ENCODE results near the gene ZNF618. TPM values are rescaled to one million over a fixed set of nuclear protein-coding genes. Genes with fewer than 3 reads are reported as not detected.

The ZNF618 gene
- polyA plus RNA-seq, 1 of the 3 experiments (the other 2 are of a cell fraction) = 6.2 TPM

- peaks cover 4 to 9% of the 10 kb centered on the region in 2 experiments for H3K36me3 ChIP-seq (replicated peaks in 1 of 2; ENCODE audit: control insufficient read depth in 1 of 2, insufficient read depth in 2 of 2, low read length in 1 of 2)
- H3K4me1 ChIP-seq (ENCODE audit: control insufficient read depth in 1 of 2, insufficient read depth in 2 of 2, low read depth in 1 of 2, low read length in 1 of 2) = peaks cover 17 to 18% of the 10 kb centered on the region in 2 experiments
- H3K27ac ChIP-seq (ENCODE audit: low read depth in 2 of 2, low read length in 1 of 2) = no peak overlapping the region
- TF ChIP-seq, protein P1, sequence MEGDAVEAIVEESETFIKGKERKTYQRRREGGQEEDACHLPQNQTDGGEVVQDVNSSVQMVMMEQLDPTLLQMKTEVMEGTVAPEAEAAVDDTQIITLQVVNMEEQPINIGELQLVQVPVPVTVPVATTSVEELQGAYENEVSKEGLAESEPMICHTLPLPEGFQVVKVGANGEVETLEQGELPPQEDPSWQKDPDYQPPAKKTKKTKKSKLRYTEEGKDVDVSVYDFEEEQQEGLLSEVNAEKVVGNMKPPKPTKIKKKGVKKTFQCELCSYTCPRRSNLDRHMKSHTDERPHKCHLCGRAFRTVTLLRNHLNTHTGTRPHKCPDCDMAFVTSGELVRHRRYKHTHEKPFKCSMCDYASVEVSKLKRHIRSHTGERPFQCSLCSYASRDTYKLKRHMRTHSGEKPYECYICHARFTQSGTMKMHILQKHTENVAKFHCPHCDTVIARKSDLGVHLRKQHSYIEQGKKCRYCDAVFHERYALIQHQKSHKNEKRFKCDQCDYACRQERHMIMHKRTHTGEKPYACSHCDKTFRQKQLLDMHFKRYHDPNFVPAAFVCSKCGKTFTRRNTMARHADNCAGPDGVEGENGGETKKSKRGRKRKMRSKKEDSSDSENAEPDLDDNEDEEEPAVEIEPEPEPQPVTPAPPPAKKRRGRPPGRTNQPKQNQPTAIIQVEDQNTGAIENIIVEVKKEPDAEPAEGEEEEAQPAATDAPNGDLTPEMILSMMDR (IDR thresholded peaks at IDR 0.05) = no peak
- no peak for TF ChIP-seq SMC3 (IDR thresholded peaks at IDR 0.05; ENCODE audit: low read depth, low read length)
- TF ChIP-seq RAD21 (IDR thresholded peaks at IDR 0.05; ENCODE audit: low read length) = no peak
- no peak for TF ChIP-seq JUND (IDR thresholded peaks at IDR 0.05)
- no peak for TF ChIP-seq SIN3A (IDR thresholded peaks at IDR 0.05; ENCODE audit: borderline replicate concordance, low read depth, low read length)
- no peak for TF ChIP-seq RXRA (IDR thresholded peaks at IDR 0.05; ENCODE audit: borderline replicate concordance, low read depth)
- TF ChIP-seq RCOR1 (IDR thresholded peaks at IDR 0.05; ENCODE audit: low read length) = no peak
- TF ChIP-seq EZH2phosphoT487 (IDR thresholded peaks at IDR 0.05; ENCODE audit: borderline replicate concordance, low read depth) = no peak
- TF ChIP-seq MXI1 (IDR thresholded peaks at IDR 0.05; ENCODE audit: low read depth, low read length) = no peak
- TF ChIP-seq ELF1 (IDR thresholded peaks at IDR 0.05) = no peak
- TF ChIP-seq CHD2 (IDR thresholded peaks at IDR 0.05; ENCODE audit: low read length, partially characterized antibody) = no peak
- no peaks in the 10 kb centered on the region for H3K9me2 ChIP-seq
- no peaks in the 10 kb centered on the region for H3K27me3 ChIP-seq (ENCODE audit: insufficient read depth)
- peaks cover 4% of the 10 kb centered on the region for H3F3A ChIP-seq (replicated peaks; ENCODE audit: insufficient read depth)
- 99% methylated on average over 6 of the region's 7 CpGs for WGBS (ENCODE audit: low lambda C conversion rate)
- peaks cover 97% of the 10 kb centered on the region for H3K79me2 ChIP-seq (ENCODE audit: insufficient read depth)
- no peak for DNase-seq
- no peaks in the 10 kb centered on the region for H3K9me3 ChIP-seq
- no peak overlapping the region for H3K9ac ChIP-seq
- ChIA-PET POLR2A (no interaction called here), CTCF (interaction anchor here (0.8 to 1.1 kb wide), 2 partner anchors 7 to 15 kb away, joined by 3 read pairs; no protein-coding TSS in a partner anchor)
- H2AFZ ChIP-seq (ENCODE audit: low read depth) = no peak overlapping the region
- peaks cover 57% of the 10 kb centered on the region for H4K20me1 ChIP-seq (ENCODE audit: insufficient read depth)
- H3K4me2 ChIP-seq = no peak overlapping the region
- no peak overlapping the region for H3K4me3 ChIP-seq (ENCODE audit: low read depth in 2 of 2, low read length in 1 of 2)
Measured at GRCh38 chr9:113882636-113883164, 6.6 kb downstream of the ZNF618 start.

- peak overlapping the region in 1 of 2 experiments; percentile 28; a peak in 1 of 4 replicates for H3K27ac ChIP-seq (ENCODE audit: low read depth in 2 of 2, low read length in 1 of 2)
- WGBS (ENCODE audit: low lambda C conversion rate) = 92% methylated on average over 8 of the region's 8 CpGs
- peak overlapping the region; percentile 71 for H3K4me2 ChIP-seq
- no peak for DNase-seq
- peaks cover 54% of the 10 kb centered on the region for H4K20me1 ChIP-seq (ENCODE audit: insufficient read depth)
- H3K9me3 ChIP-seq = 0 out of 2 replicates have a peak, but pooled peaks cover 4% of the 10 kb centered on the region
- H3K4me1 ChIP-seq (ENCODE audit: control insufficient read depth in 1 of 2, insufficient read depth in 2 of 2, low read depth in 1 of 2, low read length in 1 of 2) = peaks cover 0 to 18% of the 10 kb centered on the region in 2 experiments; a peak in 2 of 4 replicates
- 0 out of 4 replicates have a peak overlapping the region, but pooled peaks of 1 of the 2 experiments have one; percentile 30 for H3K4me3 ChIP-seq (ENCODE audit: low read depth in 2 of 2, low read length in 1 of 2)
- TF ChIP-seq, protein P2, sequence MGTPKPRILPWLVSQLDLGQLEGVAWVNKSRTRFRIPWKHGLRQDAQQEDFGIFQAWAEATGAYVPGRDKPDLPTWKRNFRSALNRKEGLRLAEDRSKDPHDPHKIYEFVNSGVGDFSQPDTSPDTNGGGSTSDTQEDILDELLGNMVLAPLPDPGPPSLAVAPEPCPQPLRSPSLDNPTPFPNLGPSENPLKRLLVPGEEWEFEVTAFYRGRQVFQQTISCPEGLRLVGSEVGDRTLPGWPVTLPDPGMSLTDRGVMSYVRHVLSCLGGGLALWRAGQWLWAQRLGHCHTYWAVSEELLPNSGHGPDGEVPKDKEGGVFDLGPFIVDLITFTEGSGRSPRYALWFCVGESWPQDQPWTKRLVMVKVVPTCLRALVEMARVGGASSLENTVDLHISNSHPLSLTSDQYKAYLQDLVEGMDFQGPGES (IDR thresholded peaks at IDR 0.05; ENCODE audit: low read depth, low read length) = no peak
- TF ChIP-seq RAD21 (IDR thresholded peaks at IDR 0.05; ENCODE audit: low read length) (no peak), JUND (IDR thresholded peaks at IDR 0.05) (no peak), CHD2 (IDR thresholded peaks at IDR 0.05; ENCODE audit: low read length, partially characterized antibody) (no peak), FOXJ3 (CRISPR knock-in tag; IDR thresholded peaks at IDR 0.05) (no peak), MEF2A (IDR thresholded peaks at IDR 0.05; ENCODE audit: borderline replicate concordance, low read depth) (no peak), NFIC (IDR thresholded peaks at IDR 0.05; ENCODE audit: borderline replicate concordance) (no peak)
- H2AFZ ChIP-seq (ENCODE audit: low read depth) = no peak overlapping the region
- no peak overlapping the region for H3K9ac ChIP-seq
- H3F3A ChIP-seq (replicated peaks; ENCODE audit: insufficient read depth) = peaks cover 8% of the 10 kb centered on the region
- no peaks in the 10 kb centered on the region for H3K27me3 ChIP-seq (ENCODE audit: insufficient read depth)
- CTCF ChIA-PET = interaction anchor here (0.9 kb wide), 1 partner anchor 8 kb away, joined by 5 read pairs; no protein-coding TSS in a partner anchor
- peaks cover 97% of the 10 kb centered on the region for H3K79me2 ChIP-seq (ENCODE audit: insufficient read depth)
- H3K9me2 ChIP-seq = no peaks in the 10 kb centered on the region
- POLR2A ChIA-PET = no interaction called here
- peaks cover 9 to 16% of the 10 kb centered on the region in 2 experiments for H3K36me3 ChIP-seq (replicated peaks in 1 of 2; ENCODE audit: control insufficient read depth in 1 of 2, insufficient read depth in 2 of 2, low read length in 1 of 2)
Measured at GRCh38 chr9:113885183-113886025, 9.3 kb downstream of the ZNF618 start.
